Hypothalamus (tissue), 51 donors: ENCODE measurements around the gene TFB2M.

Experiments
- DNase-seq, 51 donors: peaks; one replicate each; lab custom pipeline; 2025; lab: John Stamatoyannopoulos, UW

The TFB2M gene

DNA sequence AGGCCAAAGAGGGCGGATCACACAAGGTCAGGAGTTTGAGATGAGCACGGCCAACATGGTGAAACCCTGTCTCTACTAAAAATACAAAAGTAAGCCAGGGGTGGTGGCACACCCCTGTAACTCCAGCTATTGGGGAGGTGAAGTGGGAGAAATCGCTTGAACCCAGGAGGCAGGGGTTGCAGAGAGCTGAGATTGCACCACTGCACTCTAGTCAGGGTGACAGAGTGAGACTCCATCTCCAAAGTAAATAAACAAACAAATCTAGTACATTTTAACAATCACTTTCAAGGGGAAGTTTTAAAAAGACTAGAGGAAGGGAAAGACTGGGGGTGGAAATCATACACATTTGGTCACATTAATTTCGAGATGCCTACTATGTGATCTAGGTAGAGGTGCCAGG is 6.8 kb downstream of the TFB2M start:
- DNase-seq: no peak

DNA sequence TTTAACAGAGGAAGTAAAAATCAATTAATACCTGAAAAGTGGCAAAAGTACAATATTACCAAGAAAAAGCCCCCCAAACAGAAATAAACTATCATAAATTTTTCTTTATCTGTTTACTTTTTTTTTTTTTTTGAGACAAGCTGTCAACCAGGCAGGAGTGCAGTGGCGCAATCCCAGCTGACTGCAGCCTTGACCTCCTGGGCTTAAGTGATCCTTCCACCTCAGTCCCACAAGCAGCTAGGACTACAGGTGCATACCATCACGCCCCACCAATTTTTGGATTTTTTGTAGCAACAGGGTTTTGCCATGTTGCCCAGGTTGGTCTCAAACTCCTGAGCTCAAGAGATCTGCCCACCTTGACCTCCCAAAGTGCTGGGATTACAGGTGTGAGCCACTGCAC is 8.0 kb downstream of the TFB2M start:
- DNase-seq: no peak

DNA sequence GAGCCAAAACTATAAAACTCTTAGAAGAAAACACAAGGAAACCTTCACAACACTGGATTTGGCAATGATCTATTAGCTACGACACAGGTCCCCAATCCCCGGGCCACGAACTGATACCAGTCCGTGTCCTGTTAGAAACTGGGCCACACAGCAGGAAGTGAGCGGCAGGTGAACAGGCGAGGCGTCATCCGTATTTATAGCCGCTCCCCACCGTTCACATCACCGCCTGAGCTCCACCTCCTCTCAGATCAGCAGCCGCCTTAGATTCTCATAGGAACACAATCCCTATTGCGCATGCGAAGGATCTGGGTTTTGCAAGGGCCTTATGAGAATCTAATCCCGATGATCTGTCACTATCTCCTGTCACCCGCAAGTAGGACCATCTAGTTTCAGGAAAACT is 11.9 kb downstream of the TFB2M start:
- no peak for DNase-seq

DNA sequence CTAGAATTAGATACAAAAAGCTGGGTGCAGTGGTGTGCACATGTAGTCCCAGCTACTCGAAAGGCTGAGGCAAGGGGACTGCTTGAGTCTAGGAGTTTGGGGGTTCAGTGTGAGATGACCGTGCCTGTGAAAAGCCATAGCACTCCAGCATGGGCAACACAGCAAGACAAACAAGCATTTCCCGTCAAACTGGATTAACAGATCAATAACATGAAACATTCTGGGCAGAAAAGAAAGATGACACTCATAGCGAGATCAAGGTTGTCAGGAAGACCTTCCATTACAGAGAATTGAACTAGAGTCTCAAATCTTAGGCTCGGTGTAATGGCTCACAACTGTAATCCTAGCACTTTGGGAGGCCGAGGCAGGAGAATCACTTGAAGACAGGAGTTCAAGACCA is 14.0 kb downstream of the TFB2M start:
- no peak for DNase-seq

GRCh38 chr1:246550402-246550801 is 15.7 kb downstream of the TFB2M start:
- no peak for DNase-seq

DNA sequence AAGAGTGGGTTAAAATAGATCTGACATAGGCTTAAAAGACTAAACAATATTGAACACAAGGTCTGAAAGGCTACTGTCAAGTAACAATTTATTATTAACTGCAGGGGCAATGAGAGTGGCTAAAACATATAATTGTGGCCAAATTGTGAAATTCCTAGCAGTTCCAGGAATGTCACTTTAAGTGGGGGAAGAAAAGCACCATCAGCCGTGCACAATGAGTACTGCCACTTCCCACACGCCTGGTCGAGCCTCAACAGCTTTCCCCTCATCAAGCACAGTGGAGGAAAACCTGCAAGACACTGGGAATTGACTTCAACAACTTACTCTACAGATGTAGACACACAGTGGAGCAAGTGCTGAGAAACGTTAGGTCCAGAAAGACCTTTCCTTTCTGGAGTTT is 16.4 kb downstream of the TFB2M start:
- no peak for DNase-seq

DNA sequence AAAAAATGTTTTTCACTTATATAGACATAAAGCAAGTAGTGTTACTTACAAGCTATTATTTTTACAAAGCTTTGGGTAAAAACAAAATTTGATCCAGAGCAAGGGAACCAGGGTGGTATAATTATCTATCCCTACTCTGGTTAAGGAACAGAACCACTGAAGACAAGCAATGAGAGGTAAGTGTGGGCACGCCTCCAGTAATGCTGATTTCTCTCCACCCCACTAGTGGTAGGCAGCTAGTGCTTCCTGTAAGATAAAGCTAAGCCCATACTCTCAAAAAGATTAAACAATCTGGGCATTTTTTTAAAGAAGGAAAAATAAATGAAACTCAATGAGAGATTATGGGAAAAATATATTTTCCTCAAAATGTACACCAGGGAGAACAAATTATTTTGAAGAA is 22.1 kb downstream of the TFB2M start:
- no peak for DNase-seq

GRCh38 chr1:246540738-246541491 is 25.1 kb downstream of the TFB2M start:
- no peak for DNase-seq

- DNase-seq: no peak
These were observed 28.2 kb downstream of the TFB2M start for GRCh38 chr1:246537887-246538286.

- DNase-seq: no peak
These were observed 28.6 kb downstream of the TFB2M start for GRCh38 chr1:246537441-246537840.

GRCh38 chr1:246534114-246534513 is 31.9 kb downstream of the TFB2M start:
- no peak for DNase-seq

DNA sequence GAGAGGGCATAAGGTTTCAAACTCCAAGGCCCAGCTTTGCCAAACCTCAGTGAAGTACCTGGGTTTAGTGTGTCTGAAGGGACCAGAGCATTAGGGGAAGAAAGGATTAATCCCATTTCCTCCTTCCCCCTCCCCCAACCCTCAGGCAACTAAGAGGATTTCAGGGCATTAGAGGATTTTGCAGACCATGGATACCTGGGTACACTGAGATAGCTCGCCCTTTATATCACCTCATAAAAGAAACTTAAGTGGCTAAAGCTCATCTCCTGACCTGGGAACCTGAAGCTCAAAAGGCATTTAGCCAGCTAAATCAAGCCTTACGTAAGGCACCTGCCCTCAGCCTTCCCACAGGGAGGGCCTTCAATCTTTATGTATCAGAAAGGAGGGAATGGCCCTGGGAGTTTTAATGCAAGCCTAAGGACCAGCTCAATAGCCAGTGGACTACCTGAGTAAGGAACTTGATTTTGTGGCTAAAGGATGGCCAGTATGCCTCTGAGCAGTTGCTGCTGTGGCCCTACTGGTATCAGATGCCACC is 32.6 kb downstream of the TFB2M start:
- no peak for DNase-seq

- no peak for DNase-seq
These were observed 33.5 kb downstream of the TFB2M start for GRCh38 chr1:246532519-246532918.

- DNase-seq: no peak
These were observed 35.6 kb downstream of the TFB2M start for GRCh38 chr1:246530482-246530881.

- no peak for DNase-seq
These were observed 36.9 kb downstream of the TFB2M start for GRCh38 chr1:246528933-246529731.

DNA sequence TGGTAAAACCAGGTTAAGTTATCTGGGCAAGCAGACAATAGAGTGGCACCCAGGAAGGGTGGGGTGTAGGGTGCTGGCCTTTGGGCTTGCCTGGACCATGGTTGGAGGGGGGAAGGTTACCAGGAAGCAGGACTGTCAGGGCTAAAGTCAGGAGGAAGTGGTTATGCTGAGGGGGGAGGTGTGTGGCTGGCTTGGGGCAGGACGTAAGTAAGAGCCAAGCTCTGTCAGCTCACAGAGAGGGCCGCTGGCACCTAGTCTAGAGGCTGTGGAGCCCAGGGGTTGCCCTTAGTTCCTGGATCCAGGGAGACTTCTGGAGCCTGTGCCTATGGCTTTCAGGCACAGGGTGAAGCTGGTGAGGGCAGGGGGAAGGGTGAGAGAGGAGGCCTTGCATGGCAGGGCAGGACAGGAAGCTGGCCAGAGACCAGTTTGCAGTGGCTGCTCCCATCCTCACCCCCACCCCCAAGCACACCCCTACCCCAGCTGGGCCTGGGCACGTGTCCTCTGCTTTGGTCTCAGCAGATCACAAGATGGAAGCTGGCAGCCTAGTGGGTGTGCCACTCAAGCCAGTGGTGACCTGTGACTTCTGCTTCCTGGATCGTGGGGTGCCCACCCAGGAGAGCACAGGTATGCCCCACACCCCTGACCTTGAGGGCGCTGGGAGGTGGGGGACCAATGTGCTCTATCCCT is 38.5 kb downstream of the TFB2M start:
- DNase-seq: no peak

DNA sequence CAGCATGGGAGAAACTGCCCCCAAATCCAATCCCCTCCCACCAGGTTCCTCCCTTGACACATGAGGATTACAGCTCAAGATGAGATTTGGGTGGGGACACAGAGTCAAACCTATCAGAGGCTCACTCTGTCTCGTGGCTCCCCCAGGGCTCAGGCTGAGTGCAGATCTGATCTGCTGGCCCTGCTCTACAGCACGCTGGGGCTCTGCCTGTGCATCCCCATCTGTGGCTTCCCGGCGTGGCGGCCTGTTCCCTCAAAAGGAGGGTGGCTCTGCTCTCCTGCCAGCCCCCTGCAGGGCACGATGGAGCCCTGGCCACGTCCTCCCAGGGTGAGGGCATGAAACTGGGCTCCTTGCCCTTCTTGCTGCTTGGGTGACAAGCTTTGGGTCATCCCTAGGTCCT is 39.1 kb downstream of the TFB2M start:
- DNase-seq: no peak

DNA sequence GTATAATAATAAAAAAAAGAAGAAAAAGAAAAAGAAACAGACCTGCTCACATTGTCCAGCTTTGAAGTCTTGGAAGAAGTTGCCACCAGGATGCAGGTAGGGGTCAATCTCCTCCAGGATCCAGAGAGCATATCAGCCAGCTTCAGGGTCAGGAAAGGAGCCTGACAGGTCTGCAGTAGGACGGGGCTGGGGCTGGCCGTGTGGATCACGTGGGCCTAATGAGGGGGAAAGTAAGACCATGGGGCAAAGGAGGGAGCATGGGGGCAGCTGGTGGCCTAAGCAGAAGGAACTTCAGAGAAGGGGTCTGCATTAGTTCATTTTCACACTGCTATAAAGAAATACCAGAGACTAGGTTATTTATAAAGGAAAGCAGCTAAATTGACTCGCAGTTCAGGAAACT is 39.7 kb downstream of the TFB2M start:
- DNase-seq: no peak

GRCh38 chr1:246519514-246519913 is 46.5 kb downstream of the TFB2M start:
- DNase-seq: no peak

- no peak for DNase-seq
These were observed 47.4 kb downstream of the TFB2M start for GRCh38 chr1:246518456-246519205.

- no peak for DNase-seq
These were observed 48.7 kb downstream of the TFB2M start for GRCh38 chr1:246517391-246517790.
